Stomach (tissue), 9 donors: ENCODE results near the gene CCDC102B. TPM values are rescaled to one million over a fixed set of nuclear protein-coding genes. Genes with fewer than 3 reads are reported as not detected.

Source experiments
- DNase-seq, 2 donors: peaks; one replicate each; pipeline versions ENCODE4 v3.0.0 to v3.0.0-alpha.2; 2013 to 2019
- H3K27ac ChIP-seq, 5 donors: fragments of 200-600 bp in 4 of 5; sonication (generic) in 4 of 5; one replicate each; pipeline ENCODE4 v1.5.1; 2013 to 2019; ENCODE audit warnings: mild to moderate bottlenecking in 1 of 5, moderate library complexity in 1 of 5
- H3K27me3 ChIP-seq, 3 donors: fragments of 200-600 bp; sonication (generic); one replicate each; pipeline ENCODE4 v1.5.1; 2017 to 2019; ENCODE audit warnings: mixed run types in 1 of 3
- H3K36me3 ChIP-seq, 4 donors: fragments of 200-600 bp; sonication (generic); 1 replicate in 3 of 4; 2 replicates in 1 of 4; pipeline ENCODE4 v1.5.1; 2016 to 2019
- H3K4me1 ChIP-seq, 4 donors: fragments of 200-600 bp; sonication (generic); one replicate each; pipeline ENCODE4 v1.5.1; 2016 to 2019
- H3K4me3 ChIP-seq, 4 donors: fragments of 200-600 bp; sonication (generic) in 3 of 4; one replicate each; pipeline ENCODE4 v1.5.1; 2016 to 2019; ENCODE audit warnings: mild to moderate bottlenecking in 1 of 4
- H3K9me3 ChIP-seq, 4 donors: fragments of 200-600 bp; sonication (generic); one replicate each; pipeline ENCODE4 v1.5.1; 2016 to 2019
- EP300 ChIP-seq: sonication (generic); formaldehyde crosslinking; IDR thresholded peaks from one replicate; pipeline ENCODE4 v1.6.1; 2017; ENCODE audit warnings: antibody characterized with exemption
- POLR2A ChIP-seq, 4 donors: fragments of 450-650 bp; IDR thresholded peaks; one replicate each; pipeline ENCODE4 v1.6.1; 2016; ENCODE audit warnings: antibody characterized with exemption in 4 of 4, control low read depth in 2 of 4, mild to moderate bottlenecking in 1 of 4, moderate library complexity in 1 of 4
- POLR2AphosphoS5 ChIP-seq, 3 donors: sonication (generic); formaldehyde crosslinking; IDR thresholded peaks; one replicate each; pipeline ENCODE4 v1.6.1; 2016; ENCODE audit warnings: antibody characterized with exemption in 3 of 3
- WGBS, 5 donors: extraction: QIAGEN DNeasy Blood & Tissue Kit in 3 of 5; methylation state at CpG; one replicate each; pipeline versions ENCODE4 v1.1.5 to v1.1.7; 2013 to 2018; 5-methylcytosine and 5-hydroxymethylcytosine counted together
- intact Hi-C: fragments of 100-400 bp; cut with DNase I; formaldehyde crosslinking; loops from one replicate; pipeline ENCODE4 v1.15.1; 2023; ENCODE audit warnings: low total_unique reads
- polyA plus RNA-seq, 3 donors: library from polyadenylated mRNA; stranded (reverse); fragments of 200-250 nt; gene quantifications; one replicate each; pipeline ENCODE4 v1.2.3, GENCODE V29; 2013
- total RNA-seq, 5 donors: library from RNA; depleted of rRNA; stranded (reverse); fragments of >200 nt; gene quantifications; one replicate each; pipeline versions ENCODE4 v1.1.0 to v1.2.3, GENCODE V29; 2014 to 2016
- TF ChIP-seq, protein P1 (sequence below), 7 experiments: fragments of 450-650 bp in 4 of 7; fragments of 200-600 bp in 3 of 7; sonication (generic) in 3 of 7; IDR thresholded peaks; one replicate each; pipeline ENCODE4 v1.5.1; 2016 to 2019; ENCODE audit warnings: antibody characterized with exemption in 7 of 7, control low read depth in 2 of 7, mild to moderate bottlenecking in 1 of 7
- donor health status: healthy with polysubstance abuse.
- donor health status: Bipolar disorder and iron deficiency.
- donor health status: healthy.

CCDC102B gene
- total and polyA plus RNA-seq, 8 donors: 1.0 to 66.1 (median 15.7) TPM

DNA sequence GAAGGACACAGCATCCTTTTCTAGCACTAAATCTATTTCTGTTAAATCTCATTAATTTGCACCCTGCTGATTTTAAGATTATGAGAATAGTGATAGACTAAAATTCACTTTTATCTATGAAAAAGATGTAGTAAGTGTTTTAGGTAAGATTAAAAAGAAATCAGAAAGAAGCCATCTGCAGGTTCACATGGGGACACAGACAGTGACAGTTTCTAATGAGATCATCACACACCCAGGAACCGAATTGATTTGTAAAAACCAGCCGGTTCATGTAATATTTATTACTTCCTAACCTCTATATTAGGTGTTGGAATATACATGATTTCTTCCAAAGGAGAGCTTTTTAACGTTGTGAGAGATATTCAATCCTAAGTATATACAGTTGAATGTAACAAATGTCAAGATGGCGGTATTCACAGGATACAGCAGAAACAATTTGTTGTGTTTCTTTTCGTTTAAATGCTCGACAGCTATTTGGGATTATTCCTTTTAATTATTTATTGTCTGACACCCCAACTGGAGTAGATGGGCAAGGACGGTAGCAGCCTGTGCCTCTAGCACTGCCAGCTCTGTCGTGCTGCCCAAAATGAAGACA, 223.4 kb downstream of the CCDC102B start:
- no peak overlapping the region for H3K27ac ChIP-seq
- no peaks in the 10 kb centered on the region for H3K36me3 ChIP-seq
- no peaks in the 10 kb centered on the region for H3K9me3 ChIP-seq
- no peaks in the 10 kb centered on the region for H3K27me3 ChIP-seq
- H3K4me3 ChIP-seq: no peak overlapping the region
- WGBS, 5 donors: 73 to 82% (median 80%) methylated on average over 8 of the region's 8 CpGs
- no peak for TF ChIP-seq POLR2AphosphoS5 (IDR thresholded peaks at IDR 0.05)
- TF ChIP-seq, protein P1, sequence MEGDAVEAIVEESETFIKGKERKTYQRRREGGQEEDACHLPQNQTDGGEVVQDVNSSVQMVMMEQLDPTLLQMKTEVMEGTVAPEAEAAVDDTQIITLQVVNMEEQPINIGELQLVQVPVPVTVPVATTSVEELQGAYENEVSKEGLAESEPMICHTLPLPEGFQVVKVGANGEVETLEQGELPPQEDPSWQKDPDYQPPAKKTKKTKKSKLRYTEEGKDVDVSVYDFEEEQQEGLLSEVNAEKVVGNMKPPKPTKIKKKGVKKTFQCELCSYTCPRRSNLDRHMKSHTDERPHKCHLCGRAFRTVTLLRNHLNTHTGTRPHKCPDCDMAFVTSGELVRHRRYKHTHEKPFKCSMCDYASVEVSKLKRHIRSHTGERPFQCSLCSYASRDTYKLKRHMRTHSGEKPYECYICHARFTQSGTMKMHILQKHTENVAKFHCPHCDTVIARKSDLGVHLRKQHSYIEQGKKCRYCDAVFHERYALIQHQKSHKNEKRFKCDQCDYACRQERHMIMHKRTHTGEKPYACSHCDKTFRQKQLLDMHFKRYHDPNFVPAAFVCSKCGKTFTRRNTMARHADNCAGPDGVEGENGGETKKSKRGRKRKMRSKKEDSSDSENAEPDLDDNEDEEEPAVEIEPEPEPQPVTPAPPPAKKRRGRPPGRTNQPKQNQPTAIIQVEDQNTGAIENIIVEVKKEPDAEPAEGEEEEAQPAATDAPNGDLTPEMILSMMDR (IDR thresholded peaks at IDR 0.05): no peak
- TF ChIP-seq POLR2A (IDR thresholded peaks at IDR 0.05): no peak
- TF ChIP-seq EP300: no peak
- intact Hi-C loops: no loop called here
- H3K4me1 ChIP-seq: no peaks in the 10 kb centered on the region
- DNase-seq: no peak

DNA sequence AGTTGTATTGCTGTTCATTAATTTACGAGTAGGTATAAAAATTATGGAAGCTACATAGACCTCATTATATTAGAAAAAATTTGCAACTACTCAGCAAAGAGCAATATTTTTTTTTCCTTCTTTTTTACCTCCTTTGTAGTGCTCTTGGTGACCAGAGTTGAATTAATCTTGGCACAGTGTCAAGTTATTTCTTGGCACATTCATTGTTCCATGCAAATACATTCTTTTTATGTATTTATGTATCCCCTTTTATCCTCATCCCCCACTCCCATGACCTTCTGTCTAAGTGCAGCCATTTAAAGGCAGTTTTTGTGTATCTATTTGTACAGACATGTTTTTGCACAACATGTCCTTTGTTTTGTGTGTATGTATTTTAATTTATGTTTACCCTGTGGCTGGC, 224.5 kb downstream of the CCDC102B start:
- no peaks in the 10 kb centered on the region for H3K9me3 ChIP-seq
- intact Hi-C loops: no loop called here
- no peaks in the 10 kb centered on the region for H3K36me3 ChIP-seq
- no peaks in the 10 kb centered on the region for H3K4me1 ChIP-seq
- TF ChIP-seq EP300 (no peak), POLR2A (IDR thresholded peaks at IDR 0.05) (no peak), POLR2AphosphoS5 (IDR thresholded peaks at IDR 0.05) (no peak)
- TF ChIP-seq, protein P1 (IDR thresholded peaks at IDR 0.05): no peak
- peak in 1 of 2 donors; percentile 11 for DNase-seq
- WGBS, 5 donors: 63 to 88% (median 88%) methylated on average over 1 of the region's 1 CpG
- no peaks in the 10 kb centered on the region for H3K27me3 ChIP-seq
- H3K27ac ChIP-seq: no peak overlapping the region
- no peak overlapping the region for H3K4me3 ChIP-seq

DNA sequence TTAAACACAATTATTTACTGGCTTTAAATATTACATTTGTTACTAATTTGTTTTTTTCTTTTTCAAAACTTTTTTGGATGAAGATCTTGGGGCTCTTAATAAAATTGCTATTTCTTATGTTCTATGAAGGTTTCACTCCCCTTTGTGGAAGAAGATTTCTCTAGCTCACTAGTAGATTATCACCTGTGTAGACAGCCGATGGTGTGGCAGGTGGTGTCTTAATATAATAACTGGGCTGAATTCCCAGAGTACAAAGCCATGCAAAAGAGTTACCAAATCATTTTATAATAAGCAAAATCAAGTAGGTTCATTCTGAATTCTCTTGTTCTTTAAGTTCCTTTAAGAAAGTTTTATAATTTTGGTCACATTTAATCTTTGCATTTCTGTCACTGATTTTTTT, 233.7 kb downstream of the CCDC102B start:
- no peaks in the 10 kb centered on the region for H3K36me3 ChIP-seq
- DNase-seq: no peak
- intact Hi-C loops: no loop called here
- H3K27ac ChIP-seq: no peak overlapping the region
- H3K27me3 ChIP-seq: no peaks in the 10 kb centered on the region
- 83 to 94% (median 86%) methylated on average over 1 of the region's 1 CpG for WGBS, 5 donors
- H3K4me3 ChIP-seq: no peak overlapping the region
- H3K9me3 ChIP-seq: no peaks in the 10 kb centered on the region
- TF ChIP-seq POLR2A (IDR thresholded peaks at IDR 0.05): no peak
- no peaks in the 10 kb centered on the region for H3K4me1 ChIP-seq

DNA sequence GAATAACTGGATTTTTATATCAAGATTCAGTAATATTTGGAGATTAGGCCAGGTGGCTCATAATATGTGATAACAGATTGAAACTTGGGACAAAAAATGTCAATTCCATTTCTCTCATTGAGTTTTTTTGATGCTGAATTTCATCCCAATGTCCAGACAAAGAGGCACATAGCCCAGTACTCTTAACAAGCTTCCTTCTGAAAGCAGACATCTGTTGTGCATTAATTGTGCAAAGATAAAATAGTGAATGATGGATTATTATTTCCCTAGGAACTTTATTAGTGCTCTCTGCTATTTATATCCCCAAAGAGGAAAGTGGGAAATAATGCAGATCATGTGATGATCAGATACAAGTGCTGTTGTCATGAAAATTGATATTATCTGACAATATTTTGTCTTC, 234.1 kb downstream of the CCDC102B start:
- no peaks in the 10 kb centered on the region for H3K36me3 ChIP-seq
- intact Hi-C loops: no loop called here
- H3K27me3 ChIP-seq: no peaks in the 10 kb centered on the region
- H3K4me3 ChIP-seq: no peak overlapping the region
- no peak overlapping the region for H3K27ac ChIP-seq
- TF ChIP-seq, protein P1 (IDR thresholded peaks at IDR 0.05): no peak
- TF ChIP-seq EP300 (no peak), POLR2AphosphoS5 (IDR thresholded peaks at IDR 0.05) (no peak)
- H3K9me3 ChIP-seq: no peaks in the 10 kb centered on the region
- no peak for DNase-seq
- H3K4me1 ChIP-seq: no peaks in the 10 kb centered on the region

DNA sequence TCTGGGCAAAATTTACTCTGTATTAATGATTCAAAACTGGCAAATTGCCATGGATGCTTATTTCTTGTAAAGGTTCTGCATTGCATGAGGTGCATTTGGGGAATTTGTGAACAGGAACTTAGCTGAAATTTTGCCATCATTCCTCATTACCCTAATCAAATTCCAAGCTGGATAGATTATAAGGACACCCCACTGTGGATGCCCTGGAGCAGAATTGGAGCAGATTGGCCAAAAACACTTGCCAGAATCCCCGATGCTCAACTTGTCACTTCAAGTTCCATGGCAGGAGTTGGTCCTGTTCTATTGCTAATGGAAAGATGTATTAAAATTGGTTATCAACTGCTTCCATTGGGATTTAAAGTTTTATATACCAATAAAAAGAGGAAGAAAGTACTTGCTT, 237.9 kb downstream of the CCDC102B start:
- no peaks in the 10 kb centered on the region for H3K27me3 ChIP-seq
- no peak for TF ChIP-seq EP300
- TF ChIP-seq, protein P1 (IDR thresholded peaks at IDR 0.05): no peak
- no peak for TF ChIP-seq POLR2AphosphoS5 (IDR thresholded peaks at IDR 0.05)
- no peak for TF ChIP-seq POLR2A (IDR thresholded peaks at IDR 0.05)
- no peaks in the 10 kb centered on the region for H3K4me1 ChIP-seq
- no peaks in the 10 kb centered on the region for H3K36me3 ChIP-seq
- H3K4me3 ChIP-seq: no peak overlapping the region
- no peak for DNase-seq
- no peak overlapping the region for H3K27ac ChIP-seq
- H3K9me3 ChIP-seq: no peaks in the 10 kb centered on the region
- WGBS, 5 donors: 85 to 100% (median 87%) methylated on average over 1 of the region's 1 CpG
- intact Hi-C loops: no loop called here
